ENCODE measurements around the gene CIDEC.

- TF ChIP-seq CTCF (IDR thresholded peaks at IDR 0.05; ENCODE audit: low read depth, low read length, poor library complexity, severe bottlenecking): no peak
- no peak for TF ChIP-seq EZH2phosphoT487 (IDR thresholded peaks at IDR 0.05; ENCODE audit: borderline replicate concordance, low read length)
These were observed 21.9 kb upstream of the CIDEC start for GRCh38 chr3:9901967-9902366.

Data from DOHH2 (cell line).